HG03139 (cell line): Measurements from ENCODE around the gene A1CF.
"Not testable (repeated sequence)": the region's sequence is repeated elsewhere in the genome, so short reads cannot be mapped to it uniquely, and the experiment has no call there.

Experiments used
- ATAC-seq: cut with Tn5 transposase; IDR thresholded peaks from one replicate; pipeline ENCODE4 v1.9.1; 2021; ENCODE audit not compliant: unreplicated experiment

The A1CF gene

DNA sequence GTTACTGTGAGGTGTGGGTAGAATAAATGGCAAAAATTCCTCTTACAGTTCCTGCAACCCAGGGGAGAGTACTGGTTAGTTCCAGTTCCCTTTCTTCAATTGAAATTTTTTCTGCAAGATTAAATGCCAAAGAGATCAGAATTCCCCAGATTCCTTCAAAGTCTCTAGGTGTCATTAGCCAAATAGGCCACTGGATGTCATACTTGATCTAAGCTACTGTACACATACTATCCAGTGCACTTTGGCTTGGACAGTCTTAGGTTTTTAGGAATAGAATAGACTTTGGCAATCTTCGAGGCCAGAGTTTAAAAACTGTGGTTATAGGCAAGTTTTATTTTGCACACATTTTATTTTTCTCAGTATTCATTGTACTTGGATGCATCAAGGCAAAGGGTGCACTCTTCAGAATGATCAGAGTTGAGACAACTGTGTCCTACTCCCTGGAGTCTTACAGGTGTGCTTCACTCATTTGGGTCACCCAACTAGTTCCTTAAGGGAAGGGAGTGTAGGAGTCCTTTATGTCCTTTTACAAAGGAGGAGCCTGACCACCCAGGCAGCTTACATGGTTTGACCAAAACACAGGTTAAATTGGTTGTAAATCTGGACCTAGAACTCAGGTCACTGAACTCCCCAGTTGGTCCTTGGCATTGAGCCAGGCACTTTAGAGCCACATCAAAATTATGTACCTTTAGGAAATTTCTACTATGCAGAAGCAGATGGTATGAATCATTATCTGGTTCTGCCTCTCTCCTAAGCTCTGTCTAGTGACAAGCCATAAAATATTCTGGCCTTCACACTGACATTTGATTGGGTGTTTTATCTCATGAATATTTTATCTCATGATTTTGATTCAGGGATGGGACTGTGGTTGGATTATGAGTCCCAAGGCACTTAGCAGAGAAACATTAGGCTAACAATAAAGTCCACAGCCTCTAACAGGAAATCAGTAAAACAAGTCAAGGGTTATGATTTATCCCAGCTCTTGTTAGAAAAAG, 96.2 kb downstream of the A1CF start:
- ATAC-seq = no peak

DNA sequence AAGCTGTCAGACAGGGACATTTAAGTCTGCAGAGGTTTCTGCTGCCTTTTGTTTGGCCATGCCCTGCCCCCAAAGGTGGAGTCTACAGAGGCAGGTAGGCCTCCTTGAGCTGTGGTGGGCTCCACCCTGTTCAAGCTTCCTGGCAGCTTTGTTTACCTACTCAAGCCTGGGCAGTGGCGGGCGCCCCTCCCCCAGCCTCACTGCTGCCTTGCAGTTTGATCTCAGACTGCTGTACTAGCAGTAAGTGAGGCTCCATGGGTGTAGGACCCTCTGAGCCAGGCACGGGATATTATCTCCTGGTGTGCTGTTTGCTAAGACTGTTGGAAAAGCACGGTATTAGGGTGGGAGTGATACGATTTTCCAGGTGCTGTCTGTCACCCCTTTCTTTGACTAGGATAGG, 97.5 kb downstream of the A1CF start:
- ATAC-seq = not testable (repeated sequence)

DNA sequence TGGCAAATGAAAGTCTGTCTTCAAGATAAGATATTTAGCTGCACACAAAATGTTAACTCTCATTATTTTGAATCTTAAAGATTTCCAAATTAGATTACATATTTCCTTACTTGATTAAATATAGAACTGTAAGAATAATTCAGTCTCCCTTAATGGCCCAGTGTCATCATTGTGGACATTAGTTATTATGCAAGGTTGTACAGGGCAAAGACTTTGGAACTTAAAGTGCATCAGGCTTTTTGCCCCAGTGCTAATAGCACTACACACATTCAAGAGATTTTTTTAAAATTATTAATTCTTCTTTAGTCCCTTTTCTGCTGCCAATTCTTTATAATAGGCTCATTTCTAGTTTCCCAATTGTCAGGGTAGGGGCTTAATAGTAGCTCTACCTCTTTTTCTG, 103.4 kb downstream of the A1CF start:
- not testable (repeated sequence) for ATAC-seq

DNA sequence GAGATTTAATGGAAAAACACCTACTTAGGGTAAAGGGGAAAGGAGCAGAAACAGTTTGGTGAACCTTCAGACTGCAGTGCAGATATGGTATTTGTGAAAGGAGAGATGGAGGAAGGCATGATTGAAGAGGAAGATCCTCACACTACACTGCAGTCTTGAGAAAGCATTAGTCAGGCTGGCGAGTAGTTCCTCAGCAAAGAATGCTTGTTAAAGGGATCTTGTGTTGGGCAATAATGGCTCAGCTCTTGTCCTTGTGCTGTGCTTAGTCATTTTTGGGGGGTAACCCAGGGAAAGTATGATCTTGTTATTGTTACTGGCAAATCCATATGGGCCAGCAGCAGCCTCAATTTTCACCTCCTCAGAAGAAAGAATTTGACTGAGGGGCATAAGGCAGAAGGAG, 105.4 kb downstream of the A1CF start:
- not testable (repeated sequence) for ATAC-seq

DNA sequence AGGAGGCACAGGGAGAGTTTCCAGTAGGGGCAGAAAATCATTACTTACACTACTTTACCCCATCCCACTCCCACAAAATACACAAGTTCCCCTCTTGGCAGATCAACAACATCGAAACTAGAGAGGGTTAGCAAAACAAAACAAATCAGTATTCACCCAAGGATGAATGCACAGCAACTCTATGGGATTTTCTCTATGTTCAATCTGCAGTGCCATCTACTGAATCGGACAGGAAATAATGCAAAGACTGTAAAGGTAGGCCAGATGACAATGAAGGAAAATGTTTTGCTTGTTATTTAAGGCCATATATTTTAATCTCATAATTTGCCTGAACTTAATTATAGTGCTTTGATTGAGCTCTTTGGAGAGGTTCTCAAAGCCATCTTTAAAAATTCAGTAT, 110.6 kb downstream of the A1CF start:
- ATAC-seq = not testable (repeated sequence)

DNA sequence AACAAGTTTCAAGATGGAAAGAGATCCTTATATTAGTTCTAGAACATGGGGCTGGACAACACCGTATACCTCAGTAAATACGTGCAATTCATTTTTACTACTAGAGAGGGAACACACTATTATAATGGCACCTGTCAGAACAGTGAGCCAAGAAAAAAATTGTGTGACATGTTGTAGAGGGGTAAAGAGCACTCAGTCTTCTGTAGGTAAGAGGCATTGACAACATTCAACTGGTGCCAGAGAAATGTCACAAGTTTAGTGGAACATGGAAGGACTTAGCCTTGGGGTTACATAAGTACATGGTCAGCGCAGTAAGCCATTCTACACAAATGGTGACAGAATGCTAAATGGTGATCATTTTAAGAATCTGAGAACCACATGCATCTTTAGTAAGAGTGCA, 113.4 kb downstream of the A1CF start:
- ATAC-seq = not testable (repeated sequence)

DNA sequence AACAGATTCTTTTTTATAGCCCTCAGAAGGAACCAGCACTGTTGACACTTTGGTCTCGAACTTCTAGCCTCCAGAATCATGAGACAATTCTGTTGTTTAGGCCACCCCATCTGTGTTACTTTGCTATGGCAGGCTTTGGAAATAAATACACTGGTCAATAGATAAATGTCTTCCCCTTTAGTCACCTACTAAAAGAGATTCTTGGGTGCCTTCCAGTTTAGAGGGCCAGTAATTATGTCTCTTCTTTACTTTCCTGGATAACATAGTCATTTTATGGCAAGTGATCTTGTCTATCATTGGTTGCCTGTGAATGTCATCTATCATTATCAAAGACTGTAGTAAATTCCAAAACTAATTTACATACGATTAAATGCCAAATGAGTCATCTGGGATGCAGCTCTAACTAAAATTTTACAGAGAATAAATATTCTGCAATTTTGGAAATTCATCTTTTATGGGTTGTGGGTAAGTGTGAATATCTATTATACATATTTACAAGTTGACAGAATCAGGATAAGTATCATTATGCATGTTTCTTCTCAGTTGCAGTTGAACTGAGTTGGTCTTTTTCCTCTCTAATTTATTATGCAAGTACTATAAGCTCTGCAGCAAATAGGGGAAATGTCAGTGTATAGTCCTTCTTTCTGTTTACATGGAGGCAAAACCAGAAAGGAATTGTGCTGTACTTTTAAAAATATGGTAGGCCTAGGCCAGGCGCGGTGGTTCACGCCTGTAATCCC, 118.5 kb downstream of the A1CF start:
- not testable (repeated sequence) for ATAC-seq
